CMK (cell line): ENCODE data around the gene CD36.

Experiments used
- DNase-seq: peaks from one replicate; pipeline ENCODE4 v3.0.0-alpha.2; 2010; ENCODE audit warnings: low read depth

Gene CD36

GRCh38 chr7:80637911-80638765 is at the start of gene CD36:
Gene CD36 (plus strand): TSS chr7:80638642. CDS start chr7:80646741, 8,099 bp downstream.
- no peak for DNase-seq

- DNase-seq = no peak
Observed at GRCh38 chr7:80589631-80590030, 48.8 kb upstream of the CD36 start.

- DNase-seq = no peak
Observed at GRCh38 chr7:80591654-80592053, 46.8 kb upstream of the CD36 start.

- DNase-seq = no peak
Observed at GRCh38 chr7:80593869-80594586, 44.4 kb upstream of the CD36 start.

- DNase-seq = no peak
Observed at GRCh38 chr7:80596933-80597517, 41.4 kb upstream of the CD36 start.

- DNase-seq = no peak
Observed at GRCh38 chr7:80597875-80598274, 40.6 kb upstream of the CD36 start.

- DNase-seq = no peak
Observed at GRCh38 chr7:80600046-80600445, 38.4 kb upstream of the CD36 start.

- DNase-seq = no peak
Observed at GRCh38 chr7:80601999-80602398, 36.4 kb upstream of the CD36 start.

- no peak for DNase-seq
Observed at GRCh38 chr7:80603940-80604339, 34.5 kb upstream of the CD36 start.

- DNase-seq = no peak
Observed at GRCh38 chr7:80604436-80604835, 34.0 kb upstream of the CD36 start.

- no peak for DNase-seq
Observed at GRCh38 chr7:80607136-80607535, 31.3 kb upstream of the CD36 start.

GRCh38 chr7:80608336-80608735 is 30.1 kb upstream of the CD36 start:
- peak; percentile 21 for DNase-seq

GRCh38 chr7:80609751-80610150 is 28.7 kb upstream of the CD36 start:
- DNase-seq = no peak

- no peak for DNase-seq
Observed at GRCh38 chr7:80611353-80611752, 27.1 kb upstream of the CD36 start.

GRCh38 chr7:80611779-80612178 is 26.7 kb upstream of the CD36 start:
- DNase-seq = no peak

- DNase-seq = no peak
Observed at GRCh38 chr7:80612880-80613279, 25.6 kb upstream of the CD36 start.

GRCh38 chr7:80613519-80613918 is 24.9 kb upstream of the CD36 start:
- DNase-seq = no peak

- no peak for DNase-seq
Observed at GRCh38 chr7:80614851-80615271, 23.6 kb upstream of the CD36 start.

- DNase-seq = no peak
Observed at GRCh38 chr7:80618096-80618495, 20.3 kb upstream of the CD36 start.

GRCh38 chr7:80619741-80620140 is 18.7 kb upstream of the CD36 start:
- DNase-seq = no peak

- DNase-seq = no peak
Observed at GRCh38 chr7:80622541-80622940, 15.9 kb upstream of the CD36 start.

- DNase-seq = no peak
Observed at GRCh38 chr7:80623503-80624252, 14.8 kb upstream of the CD36 start.
